H1 (cell line): ENCODE data around the gene NR3C2. TPM values are rescaled to one million over a fixed set of nuclear protein-coding genes. Genes with fewer than 3 reads are reported as not detected.

ENCODE experiments used
- CHD2 ChIP-seq: IDR thresholded peaks from 2 replicates; pipeline ENCODE4 v1.6.1; 2012; ENCODE audit warnings: low read length, improper control_type of control experiment
- polyA plus RNA-seq, 7 experiments: library from polyadenylated mRNA; depleted of rRNA in 3 of 7; stranded (reverse) in 5 of 7; unstranded in 2 of 7; fragments of >200 nt in 5 of 7; fragments of 200-250 nt in 2 of 7; gene quantifications; 1 replicate in 5 of 7; 2 replicates in 1 of 7; 4 replicates in 1 of 7; pipeline versions ENCODE4 v1.2.1 to v1.2.3, GENCODE V29; 2011 to 2013; ENCODE audit warnings: missing spikeins in 2 of 7, mixed read lengths in 2 of 7
- total RNA-seq: library from RNA; stranded (reverse); fragmentation: NEBNext Ultra II Directional; extraction: Animal tissue kit (Norgen Biotek cat#: 25700); gene quantifications from 2 replicates; pipeline ENCODE4 v1.2.1, GENCODE V29; 2021

The NR3C2 gene
- total and polyA plus RNA-seq, 2 of the 8 experiments (the other 6 are each of a cell fraction or from before 2014, with no cell fraction given): 0.80 to 3.9 TPM

- no peak for TF ChIP-seq CHD2
These were observed 287.4 kb downstream of the NR3C2 start (continued) for GRCh38 chr4:148154769-148155168.
